Mammary epithelial cell (primary cell): Measurements from ENCODE around the gene HPSE2.

Experiments
- CTCF ChIP-seq, 2 donors: IDR thresholded peaks in 1 of 2; conservative IDR thresholded peaks in 1 of 2; 2 replicates each; pipeline ENCODE4 v1.5.1; 2011 to 2012; ENCODE audit warnings: inconsistent platforms in 2 of 2, low read length in 2 of 2, mild to moderate bottlenecking in 2 of 2, control low read depth in 1 of 2, low read depth in 1 of 2; ENCODE audit not compliant: insufficient read depth in 1 of 2; ENCODE audit errors: extremely low read depth in 1 of 2
- EZH2 ChIP-seq: IDR thresholded peaks from 2 replicates; pipeline ENCODE4 v1.6.1; 2012; ENCODE audit warnings: low read length, inconsistent platforms, borderline replicate concordance

- TF ChIP-seq CTCF (conservative IDR thresholded peaks at IDR 0.05 in 1 of 2, IDR thresholded peaks at IDR 0.05 in 1 of 2; ENCODE audit: extremely low read depth in 1 of 2, insufficient read depth in 1 of 2, low read depth in 1 of 2, low read length in 2 of 2) (no peak), EZH2 (no peak)
These were observed 278.9 kb downstream of the HPSE2 start for GRCh38 chr10:98956576-98957260.
